PC-3 (cell line): ENCODE results near the gene C1orf21.

Experiments
- EZH2 ChIP-seq: fragments of 300-600 bp; sonication (generic); IDR thresholded peaks from one replicate; pipeline ENCODE4 v1.6.1; 2017; ENCODE audit warnings: antibody characterized with exemption, mild to moderate bottlenecking, low read length; ENCODE audit not compliant: unreplicated experiment
- EZH2phosphoT487 ChIP-seq: fragments of 300-600 bp; sonication (generic); IDR thresholded peaks from 2 replicates; pipeline ENCODE4 v1.6.1; 2018; ENCODE audit warnings: mild to moderate bottlenecking, antibody characterized with exemption, low read length, borderline replicate concordance
- TF ChIP-seq, protein P1 (sequence below): fragments of 300-600 bp; sonication (generic); conservative IDR thresholded peaks from 2 replicates; pipeline ENCODE4 v1.5.1; 2017; ENCODE audit warnings: antibody characterized with exemption, low read depth, mild to moderate bottlenecking, low read length

DNA sequence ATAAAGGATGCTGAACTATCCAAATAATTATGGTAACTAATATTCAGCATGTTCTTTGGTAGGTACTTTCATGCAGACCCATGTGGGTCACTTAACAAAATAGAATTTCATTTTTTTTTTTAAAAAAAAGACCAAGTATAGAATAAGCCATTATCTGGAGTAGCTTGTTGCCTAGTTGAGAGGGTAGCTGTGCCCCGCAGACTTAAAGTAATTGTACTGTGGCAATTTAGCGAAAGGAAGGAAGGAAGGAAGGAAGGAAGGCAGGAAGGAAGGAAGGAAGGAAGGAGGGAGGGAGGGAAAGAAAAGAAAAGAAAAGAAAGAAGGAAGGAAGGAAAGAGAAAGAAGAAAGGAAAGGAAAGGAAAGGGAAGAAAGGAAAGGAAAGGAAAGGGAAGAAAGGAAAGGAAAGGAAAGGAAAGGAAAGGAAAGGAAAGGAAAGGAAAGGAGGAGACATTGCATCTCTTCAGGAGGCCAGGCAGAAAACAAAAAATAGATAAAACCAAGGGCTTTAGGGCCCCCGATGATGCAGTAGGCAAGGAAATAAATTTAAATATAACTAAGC lies 35.3 kb upstream of the C1orf21 start:
- TF ChIP-seq, protein P1, sequence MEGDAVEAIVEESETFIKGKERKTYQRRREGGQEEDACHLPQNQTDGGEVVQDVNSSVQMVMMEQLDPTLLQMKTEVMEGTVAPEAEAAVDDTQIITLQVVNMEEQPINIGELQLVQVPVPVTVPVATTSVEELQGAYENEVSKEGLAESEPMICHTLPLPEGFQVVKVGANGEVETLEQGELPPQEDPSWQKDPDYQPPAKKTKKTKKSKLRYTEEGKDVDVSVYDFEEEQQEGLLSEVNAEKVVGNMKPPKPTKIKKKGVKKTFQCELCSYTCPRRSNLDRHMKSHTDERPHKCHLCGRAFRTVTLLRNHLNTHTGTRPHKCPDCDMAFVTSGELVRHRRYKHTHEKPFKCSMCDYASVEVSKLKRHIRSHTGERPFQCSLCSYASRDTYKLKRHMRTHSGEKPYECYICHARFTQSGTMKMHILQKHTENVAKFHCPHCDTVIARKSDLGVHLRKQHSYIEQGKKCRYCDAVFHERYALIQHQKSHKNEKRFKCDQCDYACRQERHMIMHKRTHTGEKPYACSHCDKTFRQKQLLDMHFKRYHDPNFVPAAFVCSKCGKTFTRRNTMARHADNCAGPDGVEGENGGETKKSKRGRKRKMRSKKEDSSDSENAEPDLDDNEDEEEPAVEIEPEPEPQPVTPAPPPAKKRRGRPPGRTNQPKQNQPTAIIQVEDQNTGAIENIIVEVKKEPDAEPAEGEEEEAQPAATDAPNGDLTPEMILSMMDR, result no peak
- TF ChIP-seq EZH2 (no peak), EZH2phosphoT487 (no peak)
